H4 (cell line): ENCODE measurements around the gene FAM216A. TPM values are rescaled to one million over a fixed set of nuclear protein-coding genes. Genes with fewer than 3 reads are reported as not detected.
"Not testable (repeated sequence)": the region's sequence is repeated elsewhere in the genome, so short reads cannot be mapped to it uniquely, and the experiment has no call there.

Experiments used
- DNase-seq: peaks from one replicate; pipeline ENCODE4 v3.0.0-alpha.2; 2015; ENCODE audit warnings: low spot score
- total RNA-seq: library from RNA; depleted of rRNA; stranded (reverse); fragments of >200 nt; shearing (Covaris generic); gene quantifications from 2 replicates; pipeline ENCODE4 v1.2.3, GENCODE V29; 2014; rRNA removed

Gene FAM216A
- 18.0 TPM in 2 replicates for total RNA-seq

- peak; percentile 97 for DNase-seq
Measured at GRCh38 chr12:110468214-110469048, at the start of gene FAM216A, which contains the start of gene GPN3. FAM216A (plus strand) TSS chr12:110468845; CDS start chr12:110468876, 31 bp downstream. GPN3 (minus strand) TSS chr12:110468257; CDS start chr12:110468203, 54 bp downstream.

GRCh38 chr12:110420644-110421043 is 48.0 kb upstream of the FAM216A start:
- DNase-seq: not testable (repeated sequence)

- DNase-seq: no peak
Measured at GRCh38 chr12:110421159-110421661, 47.4 kb upstream of the FAM216A start.

- DNase-seq: no peak
Measured at GRCh38 chr12:110421701-110422100, 46.9 kb upstream of the FAM216A start.

GRCh38 chr12:110424237-110424636 is 44.4 kb upstream of the FAM216A start:
- no peak for DNase-seq

- DNase-seq: no peak
Measured at GRCh38 chr12:110426406-110426805, 42.2 kb upstream of the FAM216A start.

GRCh38 chr12:110429676-110430075 is 39.0 kb upstream of the FAM216A start:
- DNase-seq: not testable (repeated sequence)

GRCh38 chr12:110431957-110432587 is 36.6 kb upstream of the FAM216A start:
- DNase-seq: no peak

GRCh38 chr12:110436231-110436630 is 32.4 kb upstream of the FAM216A start:
- DNase-seq: no peak

- DNase-seq: no peak
Measured at GRCh38 chr12:110444455-110444854, 24.2 kb upstream of the FAM216A start.

- peak; percentile 93 for DNase-seq
Measured at GRCh38 chr12:110449799-110450497, 18.7 kb upstream of the FAM216A start, which contains the start of gene ARPC3. ARPC3 (minus strand) TSS chr12:110450337; CDS start chr12:110450260, 77 bp downstream.

GRCh38 chr12:110451263-110451662 is 17.4 kb upstream of the FAM216A start:
- DNase-seq: no peak

- DNase-seq: no peak
Measured at GRCh38 chr12:110453569-110454296, 14.9 kb upstream of the FAM216A start.

GRCh38 chr12:110458756-110459155 is 9.9 kb upstream of the FAM216A start:
- DNase-seq: no peak

GRCh38 chr12:110461189-110461588 is 7.5 kb upstream of the FAM216A start:
- not testable (repeated sequence) for DNase-seq

- no peak for DNase-seq
Measured at GRCh38 chr12:110465024-110465423, 3.6 kb upstream of the FAM216A start.

GRCh38 chr12:110465765-110466164 is 2.9 kb upstream of the FAM216A start:
- not testable (repeated sequence) for DNase-seq

- no peak for DNase-seq
Measured at GRCh38 chr12:110466791-110467190, 1.9 kb upstream of the FAM216A start.

GRCh38 chr12:110467847-110468213 is 815 bp upstream of the FAM216A start:
- no peak for DNase-seq

- no peak for DNase-seq
Measured at GRCh38 chr12:110475426-110475825, 6.8 kb downstream of the FAM216A start.

- DNase-seq: no peak
Measured at GRCh38 chr12:110498984-110499706, 30.5 kb downstream of the FAM216A start.
